Measurements from ENCODE around the gene TF.

DNA sequence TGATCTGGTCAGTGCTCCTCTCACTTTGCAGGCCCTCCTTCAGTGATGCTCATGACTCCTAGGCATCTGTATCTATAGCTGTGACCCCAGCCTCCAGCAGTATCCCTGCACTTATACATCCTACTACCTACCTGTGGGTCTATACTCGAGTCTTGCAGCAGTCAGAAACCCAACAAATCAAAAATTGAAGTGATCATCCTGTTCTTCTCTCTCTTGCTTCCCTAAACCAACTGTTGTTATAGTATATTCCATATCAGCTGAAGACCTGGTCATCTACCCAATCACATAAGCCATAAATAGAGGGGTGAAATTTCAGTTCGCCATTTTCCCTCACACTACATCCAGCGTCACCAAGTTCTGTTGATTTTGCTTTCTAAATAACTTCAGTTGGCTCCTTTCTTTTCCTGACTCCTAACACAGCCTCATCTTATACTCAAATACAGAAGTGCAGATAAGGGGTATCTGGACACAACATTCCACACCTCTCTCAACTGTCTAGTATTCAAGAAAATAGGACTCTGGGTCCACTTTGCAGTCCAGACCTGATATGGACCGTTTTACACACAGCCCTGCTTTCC is 33.5 kb downstream of the TF start:
- TF ChIP-seq EZH2 (IDR thresholded peaks at IDR 0.05; ENCODE audit: insufficient read depth, poor library complexity, severe bottlenecking) (no peak), EZH2phosphoT487 (IDR thresholded peaks at IDR 0.05; ENCODE audit: insufficient read depth, low read depth) (no peak)

Measured in GM23248 (cell line).